IMR-90 (cell line): Measurements from ENCODE around the gene NDUFC2. TPM values are rescaled to one million over a fixed set of nuclear protein-coding genes. Genes with fewer than 3 reads are reported as not detected.
A peak's percentile ranks its signal among the peaks of the same experiment; 100 is the strongest.
"Not testable (repeated sequence)": the region's sequence is repeated elsewhere in the genome, so short reads cannot be mapped to it uniquely, and the experiment has no call there.

Experiments
- ATAC-seq: fragments of 200-7000 bp; cut with Tn5 transposase; 2 replicates; pipeline ENCODE4 v1.9.1; 2020; ENCODE audit warnings: low read depth, mild to moderate bottlenecking, moderate library complexity
- BruUV-seq: library from RNA; stranded (reverse); fragments of 400-500 nt; replicated peaks from 2 replicates; lab custom pipeline; 2021; lab: Mats Ljungman, UMichigan
- CTCF ChIA-PET: fragments of 300-600 bp; formaldehyde crosslinking; extraction: SDS; loops from one replicate; lab custom pipeline; 2021; ENCODE audit warnings: antibody characterized with exemption; lab: Yijun Ruan, JAX
- POLR2A ChIA-PET: fragments of 300-600 bp; sonication (Branson Sonifier 250); formaldehyde crosslinking; loops from one replicate; lab custom pipeline; 2022; ENCODE audit warnings: antibody characterized with exemption; ENCODE audit not compliant: unreplicated experiment; lab: Charles Lee
- DNase-seq: peaks from one replicate; pipeline ENCODE4 v3.0.0; 2013
- H2AFZ ChIP-seq: replicated peaks from 2 replicates; pipeline ENCODE3; 2013; ENCODE audit warnings: low read length, mild to moderate bottlenecking; ENCODE audit not compliant: poor library complexity
- H2AK5ac ChIP-seq: 2 replicates; pipeline ENCODE4 v1.6.1; 2013; ENCODE audit warnings: low read depth, low read length, inconsistent platforms
- H2AK9ac ChIP-seq: replicated peaks from 2 replicates; pipeline ENCODE3; 2013; ENCODE audit warnings: mild to moderate bottlenecking, low read depth, low read length, moderate library complexity; ENCODE audit not compliant: poor library complexity
- H2BK120ac ChIP-seq: 2 replicates; pipeline ENCODE4 v1.6.1; 2013; ENCODE audit warnings: low read depth, low read length, inconsistent platforms
- H2BK15ac ChIP-seq: 3 replicates; pipeline ENCODE4 v1.6.1; 2013; ENCODE audit warnings: low read depth, low read length, inconsistent platforms
- H2BK20ac ChIP-seq: 2 replicates; pipeline ENCODE4 v1.6.1; 2013; ENCODE audit warnings: low read depth, mild to moderate bottlenecking, inconsistent platforms, low read length, moderate library complexity
- H2BK5ac ChIP-seq: 2 replicates; pipeline ENCODE4 v1.6.1; 2013; ENCODE audit warnings: mild to moderate bottlenecking, low read depth, low read length, inconsistent platforms; ENCODE audit not compliant: poor library complexity, severe bottlenecking
- H3K14ac ChIP-seq: replicated peaks from 2 replicates; pipeline ENCODE4 v1.6.1; 2013; ENCODE audit warnings: low read depth, low read length, inconsistent platforms
- H3K18ac ChIP-seq: 2 replicates; pipeline ENCODE4 v1.6.1; 2013; ENCODE audit warnings: low read depth, low read length, control low read depth
- H3K23ac ChIP-seq: 2 replicates; pipeline ENCODE4 v1.6.1; 2013; ENCODE audit warnings: low read depth, low read length, inconsistent platforms
- H3K27ac ChIP-seq: 2 replicates; pipeline ENCODE4 v1.5.1; 2013; ENCODE audit warnings: mild to moderate bottlenecking, control low read depth, low read length; ENCODE audit not compliant: insufficient read depth
- H3K27me3 ChIP-seq: 2 replicates; pipeline ENCODE4 v1.6.1; 2013; ENCODE audit warnings: low read length; ENCODE audit not compliant: control insufficient read depth, insufficient read depth
- H3K36me3 ChIP-seq: 2 replicates; pipeline ENCODE4 v1.6.1; 2013; ENCODE audit warnings: low read length, mixed read lengths; ENCODE audit not compliant: control insufficient read depth, insufficient read depth
- H3K4ac ChIP-seq: 2 replicates; pipeline ENCODE4 v1.6.1; 2013; ENCODE audit warnings: low read depth, low read length, inconsistent platforms
- H3K4me1 ChIP-seq: 2 replicates; pipeline ENCODE4 v1.6.1; 2013; ENCODE audit warnings: low read length, mixed read lengths; ENCODE audit not compliant: control insufficient read depth, insufficient read depth
- H3K4me2 ChIP-seq: 2 replicates; pipeline ENCODE4 v1.6.1; 2013; ENCODE audit warnings: low read depth, mild to moderate bottlenecking, control low read depth, low read length, moderate library complexity
- H3K4me3 ChIP-seq: 2 replicates; pipeline ENCODE4 v1.5.1; 2013; ENCODE audit warnings: low read depth, mild to moderate bottlenecking, control low read depth, low read length, moderate library complexity; ENCODE audit not compliant: insufficient read depth
- H3K56ac ChIP-seq: 2 replicates; pipeline ENCODE4 v1.6.1; 2013; ENCODE audit warnings: low read length, inconsistent platforms; ENCODE audit not compliant: insufficient read depth; ENCODE audit errors: extremely low read depth
- H3K79me1 ChIP-seq, 2 experiments: 2 replicates each; pipeline ENCODE4 v1.6.1; 2013; ENCODE audit warnings: low read length in 2 of 2, inconsistent platforms in 1 of 2, low read depth in 1 of 2
- H3K9ac ChIP-seq: 2 replicates; pipeline ENCODE4 v1.6.1; 2013; ENCODE audit warnings: low read depth, low read length, control low read depth
- H3K9me1 ChIP-seq: 2 replicates; pipeline ENCODE4 v1.6.1; 2013; ENCODE audit warnings: low read length, inconsistent platforms; ENCODE audit not compliant: insufficient read depth
- H3K9me3 ChIP-seq: 2 replicates; pipeline ENCODE4 v1.6.1; 2013; ENCODE audit warnings: low read length; ENCODE audit not compliant: control insufficient read depth, insufficient read depth
- H4K20me1 ChIP-seq: 2 replicates; pipeline ENCODE4 v1.6.1; 2013; ENCODE audit warnings: low read length, inconsistent platforms; ENCODE audit not compliant: insufficient read depth
- H4K5ac ChIP-seq: 2 replicates; pipeline ENCODE4 v1.6.1; 2013; ENCODE audit warnings: mild to moderate bottlenecking, low read depth, low read length, control low read depth
- H4K8ac ChIP-seq, 2 experiments: 2 replicates each; pipeline ENCODE4 v1.6.1; 2013; ENCODE audit warnings: low read depth in 2 of 2, low read length in 2 of 2, control low read depth in 1 of 2, inconsistent platforms in 1 of 2
- H4K91ac ChIP-seq: 2 replicates; pipeline ENCODE4 v1.6.1; 2013; ENCODE audit warnings: low read depth, low read length, inconsistent platforms; ENCODE audit not compliant: insufficient read depth
- ELK1 ChIP-seq: fragments of 150-350 bp; IDR thresholded peaks from 2 replicates; pipeline ENCODE4 v1.6.1; 2016; ENCODE audit warnings: low read depth, mild to moderate bottlenecking, low read length, moderate library complexity, borderline replicate concordance
- WGBS, 2 experiments: methylation state at CpG; one replicate each; pipeline versions ENCODE4 v1.1.5 to v1.1.7; 2013; ENCODE audit warnings: missing lambda C conversion rate in 2 of 2; ENCODE audit not compliant: insufficient read length in 1 of 2; ENCODE audit errors: extremely low coverage in 2 of 2; 5-methylcytosine and 5-hydroxymethylcytosine counted together
- dilution Hi-C: fragments of 300-500 bp; cut with HindIII; formaldehyde crosslinking; loops from one replicate; pipeline ENCODE4 v1.14.3; 2018; ENCODE audit warnings: low sequenced_read_pairs; ENCODE audit not compliant: unreplicated experiment
- in situ Hi-C: fragments of 300-500 bp; cut with MboI; formaldehyde crosslinking; loops from 3 replicates; pipeline ENCODE4 v1.14.3; 2019; ENCODE audit warnings: low sequenced_read_pairs, inconsistent platforms, mixed read lengths
- intact Hi-C: fragments of 100-400 bp; cut with micrococcal nuclease; formaldehyde crosslinking; loops from 2 replicates; pipeline ENCODE4 v1.10.0; 2022
- polyA plus RNA-seq, 3 experiments: library from polyadenylated mRNA; depleted of rRNA; stranded (reverse); fragments of >200 nt; gene quantifications; 2 replicates each; pipeline ENCODE4 v1.2.3, GENCODE V29; 2012; ENCODE audit warnings: low replicate concordance in 1 of 3
- total RNA-seq: library from RNA; depleted of rRNA; stranded (reverse); fragments of >200 nt; gene quantifications from 2 replicates; pipeline ENCODE4 v1.2.3, GENCODE V29; 2012

Gene NDUFC2
- total and polyA plus RNA-seq, 2 of the 4 experiments (the other 2 are of a cell fraction): 146 to 340 TPM

GRCh38 chr11:78078218-78079167, 1.2 kb downstream of the NDUFC2 start (continued):
- no peak for TF ChIP-seq ELK1

GRCh38 chr11:78077592-78077991, 2.1 kb downstream of the NDUFC2 start:
- H3K9ac ChIP-seq, POLR2A ChIA-PET, H2AK5ac ChIP-seq, H3K18ac ChIP-seq, in situ Hi-C loops, H3K4ac ChIP-seq, intact Hi-C loops, H4K5ac ChIP-seq, H3K14ac ChIP-seq, H2BK20ac ChIP-seq, DNase-seq, H3K56ac ChIP-seq, H3K9me3 ChIP-seq, H3K36me3 ChIP-seq, H2BK5ac ChIP-seq, H4K91ac ChIP-seq, dilution Hi-C loops, H3K27ac ChIP-seq, H2AK9ac ChIP-seq, BruUV-seq, H3K4me3 ChIP-seq, H3K27me3 ChIP-seq, H3K4me1 ChIP-seq, H2BK120ac ChIP-seq, H2BK15ac ChIP-seq, ATAC-seq, H2AFZ ChIP-seq: not testable (repeated sequence)
- Histone ChIP-seq H3K79me1 (peaks cover 15 to 55% of the 10 kb centered on the region in 2 experiments), H4K20me1 (peaks cover 33% of the 10 kb centered on the region), H3K9me1 (peaks cover 17% of the 10 kb centered on the region), H3K23ac (peak overlapping the region; percentile 58; the same call in 1 of the 2 replicates), H3K4me2 (peak overlapping the region; percentile 38), H4K8ac (0 out of 4 replicates have a peak overlapping the region, but pooled peaks of 1 of the 2 experiments have one; percentile 1)
- CTCF ChIA-PET: interaction anchor here (0.6 to 1.1 kb wide), 2 partner anchors 10 to 31 kb away, joined by 3 read pairs; no protein-coding TSS in a partner anchor
- 90% methylated on average over 2 of the region's 4 CpGs; no CpG with 5 or more reads in 1 of the 2 experiments for WGBS, 2 experiments
